ENCODE data around the gene SOX6. TPM values are rescaled to one million over a fixed set of nuclear protein-coding genes. Genes with fewer than 3 reads are reported as not detected.
"Not testable (repeated sequence)": the region's sequence is repeated elsewhere in the genome, so short reads cannot be mapped to it uniquely, and the experiment has no call there.

The SOX6 gene
- total RNA-seq, 1 donor from 2014 or later = 24.9 TPM

- DNase-seq (ENCODE audit: extremely low spot score, unreplicated experiment) = peak; percentile 6
- H3K4me3 Mint-ChIP-seq = no peak overlapping the region
- no peak overlapping the region for H3K27ac Mint-ChIP-seq
- peaks cover 5% of the 10 kb centered on the region for H3K4me1 Mint-ChIP-seq (ENCODE audit: unreplicated experiment)
- TF ChIP-seq CTCF (conservative IDR thresholded peaks at IDR 0.05) = no peak
- peaks cover 10% of the 10 kb centered on the region for H3K9me3 Mint-ChIP-seq
- no peaks in the 10 kb centered on the region for H3K27me3 Mint-ChIP-seq
- no peaks in the 10 kb centered on the region for H3K36me3 Mint-ChIP-seq
Measured at GRCh38 chr11:15927196-15927863, 429.0 kb downstream of the SOX6 start.

- Mint-ChIP-seq H3K4me3 (no peak overlapping the region), H3K4me1 (ENCODE audit: unreplicated experiment) (peaks cover 5% of the 10 kb centered on the region), H3K36me3 (no peaks in the 10 kb centered on the region), H3K27me3 (no peaks in the 10 kb centered on the region), H3K27ac (no peak overlapping the region), H3K9me3 (peaks cover 5% of the 10 kb centered on the region)
- DNase-seq (ENCODE audit: extremely low spot score, unreplicated experiment) = no peak
- TF ChIP-seq CTCF (conservative IDR thresholded peaks at IDR 0.05) = no peak
Measured at GRCh38 chr11:15926071-15926470, 430.3 kb downstream of the SOX6 start.

- Mint-ChIP-seq H3K4me1 (ENCODE audit: unreplicated experiment) (peaks cover 9% of the 10 kb centered on the region), H3K4me3 (no peak overlapping the region), H3K36me3 (no peaks in the 10 kb centered on the region), H3K27ac (no peak overlapping the region), H3K27me3 (peaks cover 3% of the 10 kb centered on the region), H3K9me3 (no peaks in the 10 kb centered on the region)
- no peak for DNase-seq (ENCODE audit: extremely low spot score, unreplicated experiment)
- peak; percentile 18 for TF ChIP-seq CTCF (conservative IDR thresholded peaks at IDR 0.05)
Measured at GRCh38 chr11:15923183-15923582, 433.2 kb downstream of the SOX6 start.

- H3K36me3 Mint-ChIP-seq; H3K4me1 Mint-ChIP-seq (ENCODE audit: unreplicated experiment); H3K4me3 Mint-ChIP-seq; DNase-seq (ENCODE audit: extremely low spot score, unreplicated experiment); H3K27me3 Mint-ChIP-seq; H3K27ac Mint-ChIP-seq; H3K9me3 Mint-ChIP-seq: not testable (repeated sequence)
Measured at GRCh38 chr11:15922745-15923144, 433.6 kb downstream of the SOX6 start.

- Mint-ChIP-seq H3K27me3 (peaks cover 3% of the 10 kb centered on the region), H3K9me3 (no peaks in the 10 kb centered on the region), H3K4me1 (ENCODE audit: unreplicated experiment) (peaks cover 9% of the 10 kb centered on the region), H3K4me3 (no peak overlapping the region), H3K36me3 (no peaks in the 10 kb centered on the region), H3K27ac (no peak overlapping the region)
- TF ChIP-seq CTCF (conservative IDR thresholded peaks at IDR 0.05) = no peak
- no peak for DNase-seq (ENCODE audit: extremely low spot score, unreplicated experiment)
Measured at GRCh38 chr11:15920856-15921629, 435.3 kb downstream of the SOX6 start.

GRCh38 chr11:15918674-15919073 is 437.7 kb downstream of the SOX6 start:
- Mint-ChIP-seq H3K27ac (no peak overlapping the region), H3K36me3 (no peaks in the 10 kb centered on the region), H3K4me3 (no peak overlapping the region), H3K4me1 (ENCODE audit: unreplicated experiment) (peaks cover 4% of the 10 kb centered on the region), H3K27me3 (peaks cover 3% of the 10 kb centered on the region), H3K9me3 (no peaks in the 10 kb centered on the region)
- TF ChIP-seq CTCF (conservative IDR thresholded peaks at IDR 0.05) = no peak
- no peak for DNase-seq (ENCODE audit: extremely low spot score, unreplicated experiment)

Data from type B pancreatic cell (in vitro differentiated cells).